GM23338 (cell line): ENCODE measurements around the gene CENPP. TPM values are rescaled to one million over a fixed set of nuclear protein-coding genes. Genes with fewer than 3 reads are reported as not detected.

Source experiments
- ATAC-seq: fragments of 200-7000 bp; cut with Tn5 transposase; 3 replicates; pipeline ENCODE4 v1.9.1; 2020
- DNase-seq: peaks from one replicate; pipeline ENCODE4 v3.0.0-alpha.2; 2015; ENCODE audit warnings: low spot score
- H2AFZ ChIP-seq: fragments of 200-600 bp; sonication (generic); 2 replicates; pipeline ENCODE4 v1.8.0; 2016; ENCODE audit warnings: antibody characterized with exemption, mild to moderate bottlenecking, moderate library complexity
- H3F3A ChIP-seq: fragments of 200-600 bp; sonication (generic); replicated peaks from 2 replicates; pipeline ENCODE4 v1.8.0; 2017; ENCODE audit warnings: antibody characterized with exemption, mixed run types, low read depth
- H3K27ac ChIP-seq: fragments of 200-600 bp; sonication (generic); 2 replicates; pipeline ENCODE4 v1.6.1; 2016; ENCODE audit warnings: low read depth
- H3K27me3 ChIP-seq: fragments of 200-600 bp; sonication (generic); 2 replicates; pipeline ENCODE4 v1.8.0; 2016; ENCODE audit warnings: mild to moderate bottlenecking, mixed run types, moderate library complexity; ENCODE audit not compliant: insufficient read depth
- H3K36me3 ChIP-seq: fragments of 200-600 bp; sonication (generic); 2 replicates; pipeline ENCODE4 v1.8.0; 2016; ENCODE audit warnings: mild to moderate bottlenecking; ENCODE audit not compliant: insufficient read depth
- H3K4me1 ChIP-seq: fragments of 200-600 bp; sonication (generic); 2 replicates; pipeline ENCODE4 v1.8.0; 2016; ENCODE audit warnings: mild to moderate bottlenecking, moderate library complexity; ENCODE audit not compliant: insufficient read depth
- H3K4me2 ChIP-seq: fragments of 200-600 bp; sonication (generic); 2 replicates; pipeline ENCODE4 v1.7.1; 2017; ENCODE audit warnings: mixed run types
- H3K4me3 ChIP-seq: fragments of 200-600 bp; sonication (generic); 2 replicates; pipeline ENCODE4 v1.6.1; 2016; ENCODE audit warnings: mixed run types
- H3K79me2 ChIP-seq: fragments of 200-600 bp; sonication (generic); replicated peaks from 2 replicates; pipeline ENCODE4 v1.8.0; 2017; ENCODE audit warnings: mild to moderate bottlenecking; ENCODE audit not compliant: insufficient read depth
- H3K9me2 ChIP-seq: fragments of 200-600 bp; sonication (generic); 2 replicates; pipeline ENCODE4 v1.8.0; 2017; ENCODE audit not compliant: insufficient read depth
- H4K20me1 ChIP-seq: fragments of 200-600 bp; sonication (generic); replicated peaks from 2 replicates; pipeline ENCODE4 v1.8.0; 2017; ENCODE audit warnings: mild to moderate bottlenecking; ENCODE audit not compliant: insufficient read depth
- H3K27ac Mint-ChIP-seq: 2 replicates; pipeline ENCODE4 v1.8.0; 2020; ENCODE audit warnings: inconsistent platforms, mild to moderate bottlenecking, moderate library complexity, mixed read lengths
- H3K27me3 Mint-ChIP-seq: 3 replicates; pipeline ENCODE4 v1.8.0; 2022; ENCODE audit warnings: low read depth, mild to moderate bottlenecking, moderate library complexity, mixed read lengths, inconsistent platforms; ENCODE audit not compliant: insufficient read depth, poor library complexity
- H3K36me3 Mint-ChIP-seq: 3 replicates; pipeline ENCODE4 v1.8.0; 2021; ENCODE audit warnings: low read depth, mild to moderate bottlenecking, inconsistent platforms, moderate library complexity, mixed read lengths
- H3K4me1 Mint-ChIP-seq: 3 replicates; pipeline ENCODE4 v1.8.0; 2020; ENCODE audit warnings: mild to moderate bottlenecking, inconsistent platforms, mixed read lengths
- H3K4me3 Mint-ChIP-seq: 3 replicates; pipeline ENCODE4 v1.8.0; 2021; ENCODE audit warnings: moderate library complexity, mild to moderate bottlenecking, inconsistent platforms, mixed read lengths
- H3K9me3 Mint-ChIP-seq: 3 replicates; pipeline ENCODE4 v1.8.0; 2020; ENCODE audit warnings: moderate library complexity, mild to moderate bottlenecking, inconsistent platforms, mixed read lengths
- CREB1 ChIP-seq: fragments of 250-450 bp; sonication (Bioruptor Pico); IDR thresholded peaks from 2 replicates; pipeline ENCODE4 v1.5.0; 2020; ENCODE audit warnings: low read depth, mild to moderate bottlenecking, moderate library complexity
- CTCF ChIP-seq, 2 experiments: fragments of 200-600 bp in 1 of 2; sonication (generic) in 1 of 2; conservative IDR thresholded peaks; 2 replicates each; pipeline versions ENCODE4 v1.5.1 to v1.6.1; 2016 to 2017; ENCODE audit warnings: antibody characterized with exemption in 2 of 2, low read depth in 2 of 2, mild to moderate bottlenecking in 2 of 2, moderate library complexity in 1 of 2
- ETS1 ChIP-seq: IDR thresholded peaks from 2 replicates; pipeline ENCODE4 v1.6.1; 2016; ENCODE audit warnings: antibody characterized with exemption
- EZH2 ChIP-seq: fragments of 200-600 bp; sonication (generic); IDR thresholded peaks from one replicate; pipeline ENCODE4 v1.8.0; 2017; ENCODE audit warnings: antibody characterized with exemption, mild to moderate bottlenecking, low read depth; ENCODE audit not compliant: unreplicated experiment
- EZH2phosphoT487 ChIP-seq: fragments of 200-600 bp; sonication (generic); IDR thresholded peaks from one replicate; pipeline ENCODE4 v1.8.1; 2018; ENCODE audit warnings: antibody characterized with exemption; ENCODE audit not compliant: unreplicated experiment
- JUNB ChIP-seq: IDR thresholded peaks from one replicate; pipeline ENCODE4 v1.6.1; 2016; ENCODE audit warnings: antibody characterized with exemption; ENCODE audit not compliant: unreplicated experiment
- NANOG ChIP-seq: IDR thresholded peaks from 2 replicates; pipeline ENCODE4 v1.6.1; 2016; ENCODE audit warnings: antibody characterized with exemption, borderline replicate concordance
- POLR2AphosphoS5 ChIP-seq: IDR thresholded peaks from 2 replicates; pipeline ENCODE4 v1.6.1; 2016; ENCODE audit warnings: antibody characterized with exemption, low read depth
- ZNF114 ChIP-seq: fragments of 250-450 bp; sonication (Bioruptor Pico); IDR thresholded peaks from 2 replicates; pipeline ENCODE4 v1.5.0; 2020; ENCODE audit warnings: mild to moderate bottlenecking, moderate library complexity
- ZNF331 ChIP-seq: fragments of 250-450 bp; sonication (Bioruptor Pico); IDR thresholded peaks from 2 replicates; pipeline ENCODE4 v1.5.0; 2020; ENCODE audit warnings: low read depth, mild to moderate bottlenecking, moderate library complexity
- polyA plus RNA-seq: library from polyadenylated mRNA; unstranded; fragments of >200 nt; fragmentation: Nextera tagmentation; extraction: Ambion mirVana; gene quantifications from 2 replicates; pipeline ENCODE4 v1.2.1, GENCODE V29; 2016
- total RNA-seq: library from RNA; depleted of rRNA; stranded (reverse); fragments of >200 nt; shearing (Covaris generic); gene quantifications from 2 replicates; pipeline ENCODE4 v1.2.3, GENCODE V29; 2014
- TF ChIP-seq, protein P1 (sequence below): IDR thresholded peaks from one replicate; pipeline ENCODE4 v1.6.1; 2018; ENCODE audit warnings: antibody characterized with exemption; ENCODE audit not compliant: unreplicated experiment

The CENPP gene
- total and polyA plus RNA-seq, 2 experiments from 2014 or later = 11.0 to 12.6 TPM

DNA sequence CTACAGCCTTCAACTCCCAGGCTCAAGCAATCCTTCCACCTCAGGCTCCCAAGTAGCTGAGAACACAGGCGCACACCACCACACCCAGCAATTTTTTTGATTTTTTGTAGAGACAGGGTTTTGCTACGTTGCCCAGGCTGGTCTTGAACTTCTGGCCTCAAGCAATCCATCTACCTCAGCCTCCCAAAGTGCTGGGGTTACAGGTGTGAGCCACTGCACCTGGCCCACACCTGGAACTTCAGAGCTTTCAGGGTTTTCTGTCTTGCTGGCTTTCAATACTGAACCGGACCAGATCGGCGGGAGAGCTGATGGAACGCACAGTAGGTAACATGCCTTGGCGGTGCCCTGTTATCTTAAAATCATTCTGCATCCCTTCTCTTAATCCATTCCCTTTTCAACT is 313.4 kb downstream of the CENPP start (continued):
- TF ChIP-seq CTCF (conservative IDR thresholded peaks at IDR 0.05; ENCODE audit: low read depth in 2 of 2) (no peak), CREB1 (no peak), ZNF331 (CRISPR knock-in tag) (no peak), ETS1 (no peak), NANOG (no peak), ZNF114 (CRISPR knock-in tag) (no peak)

DNA sequence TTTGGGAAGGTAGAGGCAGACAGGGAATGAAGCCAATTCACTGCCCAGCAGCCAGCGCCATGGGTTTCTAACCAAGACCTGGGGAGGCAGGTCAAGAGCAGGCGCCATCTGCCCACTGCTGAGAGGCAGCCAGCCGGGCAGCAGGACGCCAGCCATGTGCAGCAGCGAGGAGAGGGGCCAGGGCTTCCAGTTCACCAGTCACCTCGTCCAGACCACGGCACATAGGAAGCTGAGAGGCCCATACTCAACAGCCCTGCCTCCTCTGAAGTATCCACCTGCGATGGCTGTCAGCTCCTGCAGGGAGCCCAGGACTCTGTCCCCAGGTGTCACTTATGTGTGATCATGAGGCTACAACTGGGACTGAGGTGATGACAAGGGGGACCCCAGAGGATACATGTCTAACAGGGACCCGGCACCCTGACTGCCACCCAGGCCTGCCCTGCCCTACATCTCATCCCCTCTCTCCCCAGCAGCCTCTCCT is 314.1 kb downstream of the CENPP start:
- no peaks in the 10 kb centered on the region for H3K79me2 ChIP-seq
- ATAC-seq = no peak
- H3K36me3 ChIP-seq = peaks cover 2% of the 10 kb centered on the region; the same call in 1 of the 2 replicates
- Mint-ChIP-seq H3K27me3 (peaks cover 8% of the 10 kb centered on the region), H3K36me3 (peaks cover 34% of the 10 kb centered on the region), H3K4me1 (no peaks in the 10 kb centered on the region; the same call in 2 of the 3 replicates), H3K9me3 (no peaks in the 10 kb centered on the region), H3K4me3 (no peak overlapping the region), H3K27ac (no peak overlapping the region)
- no peaks in the 10 kb centered on the region for H3F3A ChIP-seq
- no peak overlapping the region for H3K27ac ChIP-seq
- no peaks in the 10 kb centered on the region for H3K4me1 ChIP-seq
- no peak overlapping the region for H3K4me2 ChIP-seq
- H3K9me2 ChIP-seq = no peaks in the 10 kb centered on the region
- peaks cover 8% of the 10 kb centered on the region for H4K20me1 ChIP-seq
- H3K27me3 ChIP-seq = no peaks in the 10 kb centered on the region
- no peak overlapping the region for H2AFZ ChIP-seq
- H3K4me3 ChIP-seq = no peak overlapping the region
- no peak for DNase-seq
- TF ChIP-seq ZNF331 (CRISPR knock-in tag) (no peak), EZH2phosphoT487 (no peak), EZH2 (no peak), POLR2AphosphoS5 (no peak), CTCF (conservative IDR thresholded peaks at IDR 0.05; ENCODE audit: low read depth in 2 of 2) (no peak), ETS1 (no peak), CREB1 (no peak), JUNB (no peak), ZNF114 (CRISPR knock-in tag) (no peak)
- TF ChIP-seq, protein P1, sequence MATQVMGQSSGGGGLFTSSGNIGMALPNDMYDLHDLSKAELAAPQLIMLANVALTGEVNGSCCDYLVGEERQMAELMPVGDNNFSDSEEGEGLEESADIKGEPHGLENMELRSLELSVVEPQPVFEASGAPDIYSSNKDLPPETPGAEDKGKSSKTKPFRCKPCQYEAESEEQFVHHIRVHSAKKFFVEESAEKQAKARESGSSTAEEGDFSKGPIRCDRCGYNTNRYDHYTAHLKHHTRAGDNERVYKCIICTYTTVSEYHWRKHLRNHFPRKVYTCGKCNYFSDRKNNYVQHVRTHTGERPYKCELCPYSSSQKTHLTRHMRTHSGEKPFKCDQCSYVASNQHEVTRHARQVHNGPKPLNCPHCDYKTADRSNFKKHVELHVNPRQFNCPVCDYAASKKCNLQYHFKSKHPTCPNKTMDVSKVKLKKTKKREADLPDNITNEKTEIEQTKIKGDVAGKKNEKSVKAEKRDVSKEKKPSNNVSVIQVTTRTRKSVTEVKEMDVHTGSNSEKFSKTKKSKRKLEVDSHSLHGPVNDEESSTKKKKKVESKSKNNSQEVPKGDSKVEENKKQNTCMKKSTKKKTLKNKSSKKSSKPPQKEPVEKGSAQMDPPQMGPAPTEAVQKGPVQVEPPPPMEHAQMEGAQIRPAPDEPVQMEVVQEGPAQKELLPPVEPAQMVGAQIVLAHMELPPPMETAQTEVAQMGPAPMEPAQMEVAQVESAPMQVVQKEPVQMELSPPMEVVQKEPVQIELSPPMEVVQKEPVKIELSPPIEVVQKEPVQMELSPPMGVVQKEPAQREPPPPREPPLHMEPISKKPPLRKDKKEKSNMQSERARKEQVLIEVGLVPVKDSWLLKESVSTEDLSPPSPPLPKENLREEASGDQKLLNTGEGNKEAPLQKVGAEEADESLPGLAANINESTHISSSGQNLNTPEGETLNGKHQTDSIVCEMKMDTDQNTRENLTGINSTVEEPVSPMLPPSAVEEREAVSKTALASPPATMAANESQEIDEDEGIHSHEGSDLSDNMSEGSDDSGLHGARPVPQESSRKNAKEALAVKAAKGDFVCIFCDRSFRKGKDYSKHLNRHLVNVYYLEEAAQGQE = no peak
